ENCODE data around the gene NRAP.
"Not testable (repeated sequence)": the region's sequence is repeated elsewhere in the genome, so short reads cannot be mapped to it uniquely, and the experiment has no call there.

Gene NRAP

GRCh38 chr10:113680190-113681111 is 16.6 kb upstream of the NRAP start:
- DNase-seq (ENCODE audit: low read depth in 2 of 2), result no peak

GRCh38 chr10:113679463-113680189 is 15.8 kb upstream of the NRAP start, which contains the start of gene CASP7:
Gene CASP7, plus strand, starts transcription at chr10:113679912. Its CDS starts 17,582 bp downstream, at chr10:113697494.
- peak; percentile 67 to 69 for DNase-seq (ENCODE audit: low read depth in 2 of 2)

- DNase-seq (ENCODE audit: low read depth in 2 of 2), result no peak
Observed at GRCh38 chr10:113666682-113667252, 2.9 kb upstream of the NRAP start.

GRCh38 chr10:113665806-113666354 is 2.0 kb upstream of the NRAP start:
- no peak for DNase-seq (ENCODE audit: low read depth in 2 of 2)

GRCh38 chr10:113665352-113665751 is 1.5 kb upstream of the NRAP start:
- no peak for DNase-seq (ENCODE audit: low read depth in 2 of 2)

- DNase-seq (ENCODE audit: low read depth in 2 of 2), result no peak
Observed at GRCh38 chr10:113663142-113663541, 699 bp downstream of the NRAP start.

GRCh38 chr10:113661332-113661731 is 2.5 kb downstream of the NRAP start:
- DNase-seq (ENCODE audit: low read depth in 2 of 2), result no peak

GRCh38 chr10:113657544-113657943 is 6.3 kb downstream of the NRAP start:
- DNase-seq (ENCODE audit: low read depth in 2 of 2), result no peak

GRCh38 chr10:113656896-113657295 is 6.9 kb downstream of the NRAP start:
- DNase-seq (ENCODE audit: low read depth in 2 of 2), result no peak

GRCh38 chr10:113652456-113652855 is 11.4 kb downstream of the NRAP start:
- not testable (repeated sequence) for DNase-seq (ENCODE audit: low read depth in 2 of 2)

- DNase-seq (ENCODE audit: low read depth in 2 of 2), result no peak
Observed at GRCh38 chr10:113651898-113652297, 11.9 kb downstream of the NRAP start.

- DNase-seq (ENCODE audit: low read depth in 2 of 2), result no peak
Observed at GRCh38 chr10:113651021-113651420, 12.8 kb downstream of the NRAP start.

GRCh38 chr10:113650172-113650571 is 13.7 kb downstream of the NRAP start:
- DNase-seq (ENCODE audit: low read depth in 2 of 2), result no peak

- no peak for DNase-seq (ENCODE audit: low read depth in 2 of 2)
Observed at GRCh38 chr10:113648478-113648877, 15.4 kb downstream of the NRAP start.

GRCh38 chr10:113647812-113648211 is 16.0 kb downstream of the NRAP start:
- no peak for DNase-seq (ENCODE audit: low read depth in 2 of 2)

GRCh38 chr10:113646336-113647201 is 17.3 kb downstream of the NRAP start:
- no peak for DNase-seq (ENCODE audit: low read depth in 2 of 2)

GRCh38 chr10:113644185-113645120 is 19.4 kb downstream of the NRAP start:
- no peak for DNase-seq (ENCODE audit: low read depth in 2 of 2)

GRCh38 chr10:113643183-113643582 is 20.7 kb downstream of the NRAP start:
- no peak for DNase-seq (ENCODE audit: low read depth in 2 of 2)

GRCh38 chr10:113641702-113642101 is 22.1 kb downstream of the NRAP start:
- DNase-seq (ENCODE audit: low read depth in 2 of 2), result no peak

GRCh38 chr10:113639966-113640365 is 23.9 kb downstream of the NRAP start:
- DNase-seq (ENCODE audit: low read depth in 2 of 2), result no peak
